HepG2 (cell line): ENCODE results near the gene ZNF23. TPM values are rescaled to one million over a fixed set of nuclear protein-coding genes. Genes with fewer than 3 reads are reported as not detected.
A peak's percentile ranks its signal among the peaks of the same experiment; 100 is the strongest.

ENCODE experiments used
- ATAC-seq: fragments of 200-7000 bp; cut with Tn5 transposase; 3 replicates; pipeline ENCODE4 v1.9.1; 2020; ENCODE audit warnings: mild to moderate bottlenecking, moderate library complexity
- BruUV-seq: library from RNA; stranded (reverse); fragments of 400-500 nt; replicated peaks from 2 replicates; lab custom pipeline; 2021; lab: Mats Ljungman, UMichigan
- CTCF ChIA-PET: fragments of 300-600 bp; formaldehyde crosslinking; extraction: SDS; loops from one replicate; lab custom pipeline; 2021; ENCODE audit warnings: low total read pairs, inconsistent platforms, low intra/inter-chr PET ratio; lab: Yijun Ruan, JAX
- POLR2A ChIA-PET: fragments of 350-600 bp; sonication (Branson Sonifier 250); formaldehyde crosslinking; loops from one replicate; lab custom pipeline; 2020; ENCODE audit warnings: antibody characterized with exemption, inconsistent platforms; lab: Yijun Ruan, JAX
- DNase-seq: peaks from one replicate; pipeline ENCODE4 v3.0.0-alpha.2; 2015; ENCODE audit warnings: low spot score
- FAIRE-seq: peaks from 3 replicates; lab custom pipeline; 2011; peaks lifted over from hg19 to GRCh38; lab: Jason Lieb, UNC
- H2AFZ ChIP-seq: one replicate; pipeline ENCODE4 v1.6.1; 2011; ENCODE audit warnings: low read length, inconsistent platforms
- H3K27ac ChIP-seq: fragments of 300-600 bp; 3 replicates; pipeline ENCODE4 v1.8.0; 2011; ENCODE audit warnings: mixed run types, mild to moderate bottlenecking, mixed read lengths, low read length, inconsistent platforms; ENCODE audit not compliant: insufficient read depth; ENCODE audit errors: extremely low read length
- H3K27me3 ChIP-seq, 2 experiments: fragments of 200-600 bp in 1 of 2; 2 replicates in 1 of 2; 3 replicates in 1 of 2; pipeline versions ENCODE4 v1.6.0 to v1.8.0; 2011; ENCODE audit warnings: low read length in 2 of 2, mild to moderate bottlenecking in 2 of 2, moderate library complexity in 2 of 2, inconsistent platforms in 1 of 2; ENCODE audit not compliant: insufficient read depth in 2 of 2, control insufficient read depth in 1 of 2
- H3K36me3 ChIP-seq, 2 experiments: fragments of 200-600 bp in 1 of 2; replicated peaks in 1 of 2; 2 replicates in 1 of 2; 3 replicates in 1 of 2; pipeline versions ENCODE4 v1.5.1 to v1.8.0; 2011; ENCODE audit warnings: low read length in 2 of 2, inconsistent platforms in 1 of 2; ENCODE audit not compliant: insufficient read depth in 2 of 2, control insufficient read depth in 1 of 2
- H3K4me1 ChIP-seq: 2 replicates; pipeline ENCODE4 v1.5.1; 2012; ENCODE audit warnings: low read length, inconsistent platforms; ENCODE audit not compliant: insufficient read depth
- H3K4me2 ChIP-seq: 2 replicates; pipeline ENCODE4 v1.6.0; 2011; ENCODE audit warnings: low read depth, low read length, inconsistent platforms
- H3K4me3 ChIP-seq, 3 experiments: fragments of 200-600 bp in 1 of 3; sonication (generic), shearing (Covaris generic) in 1 of 3; replicated peaks in 1 of 3; 2 replicates each; pipeline ENCODE4 v1.5.1; 2011 to 2016; ENCODE audit warnings: low read length in 3 of 3, inconsistent platforms in 2 of 3, low read depth in 2 of 3, mild to moderate bottlenecking in 2 of 3, control low read depth in 1 of 3, mixed read lengths in 1 of 3; ENCODE audit not compliant: insufficient read depth in 1 of 3
- H3K79me2 ChIP-seq: one replicate; pipeline ENCODE4 v1.6.1; 2011; ENCODE audit warnings: low read length, inconsistent platforms; ENCODE audit not compliant: insufficient read depth
- H3K9ac ChIP-seq: 2 replicates; pipeline ENCODE4 v1.6.0; 2011; ENCODE audit warnings: mild to moderate bottlenecking, low read depth, low read length, inconsistent platforms; ENCODE audit not compliant: insufficient read depth
- H3K9me3 ChIP-seq: 2 replicates; pipeline ENCODE4 v1.5.1; 2012; ENCODE audit warnings: mild to moderate bottlenecking, low read length
- H4K20me1 ChIP-seq: 2 replicates; pipeline ENCODE4 v1.6.0; 2011; ENCODE audit warnings: inconsistent platforms, mild to moderate bottlenecking, low read length, moderate library complexity; ENCODE audit not compliant: insufficient read depth
- DR1 ChIP-seq: sonication (generic); formaldehyde crosslinking; IDR thresholded peaks from 2 replicates; pipeline ENCODE4 v1.8.0; 2021; ENCODE audit warnings: mild to moderate bottlenecking, missing genetic modification reagents, inconsistent platforms
- GABPB1 ChIP-seq: IDR thresholded peaks from 2 replicates; pipeline ENCODE4 v1.6.1; 2016; ENCODE audit warnings: mild to moderate bottlenecking, missing genetic modification reagents, moderate library complexity, missing compliant biosample characterization
- HNRNPLL ChIP-seq: fragments of 200-400 bp; formaldehyde crosslinking; IDR thresholded peaks from 2 replicates; pipeline ENCODE4 v1.6.1; 2017; ENCODE audit warnings: mild to moderate bottlenecking, low read depth, low read length; ENCODE audit not compliant: poor library complexity, severe bottlenecking
- KLF13 ChIP-seq: sonication (generic); formaldehyde crosslinking; IDR thresholded peaks from 2 replicates; pipeline ENCODE4 v1.4.0; 2020; ENCODE audit warnings: mild to moderate bottlenecking, missing genetic modification reagents
- NFE2L2 ChIP-seq: fragments of 150-350 bp; IDR thresholded peaks from 2 replicates; pipeline ENCODE4 v1.6.1; 2014; ENCODE audit warnings: low read length
- WGBS: methylation state at CpG from one replicate; pipeline ENCODE4 v1.1.6; 2017; ENCODE audit warnings: low lambda C conversion rate; 5-methylcytosine and 5-hydroxymethylcytosine counted together
- in situ Hi-C: cut with HindIII; loops from 2 replicates; pipeline ENCODE4 v1.10.0; 2017; ENCODE audit warnings: low pct_unique_long_range_greater_than_20kb; ENCODE audit not compliant: extremely low pct_ligation_motif_present
- intact Hi-C: fragments of 100-400 bp; cut with micrococcal nuclease; formaldehyde crosslinking; loops from one replicate; pipeline ENCODE4 v1.10.0; 2022; ENCODE audit not compliant: unreplicated experiment
- polyA plus RNA-seq, 8 experiments: library from polyadenylated mRNA; depleted of rRNA in 3 of 8; stranded (reverse) in 7 of 8; unstranded in 1 of 8; fragments of >200 nt; fragmentation: Illumina TruSeq in 4 of 8; extraction: Trizol in 4 of 8; gene quantifications; 2 replicates each; pipeline versions ENCODE4 v1.2.1 to v1.2.3, GENCODE V29; 2011 to 2016; ENCODE audit warnings: low read depth in 4 of 8, missing spikeins in 1 of 8, mixed read lengths in 1 of 8; ENCODE audit not compliant: insufficient read depth in 1 of 8
- total RNA-seq, 5 experiments: library from RNA; depleted of rRNA; stranded (reverse); fragments of >200 nt; fragmentation: Illumina TruSeq; extraction: Trizol; gene quantifications; 2 replicates each; pipeline ENCODE4 v1.2.3, GENCODE V29; 2016; ENCODE audit warnings: low read depth in 1 of 5
- TF ChIP-seq, protein P1 (sequence below): sonication (generic); formaldehyde crosslinking; IDR thresholded peaks from 2 replicates; pipeline ENCODE4 v1.5.1; 2020; ENCODE audit warnings: mild to moderate bottlenecking, missing genetic modification reagents, moderate library complexity
- TF ChIP-seq, protein P2 (sequence below): sonication (generic); formaldehyde crosslinking; IDR thresholded peaks from 2 replicates; pipeline ENCODE4 v1.4.0; 2020; ENCODE audit warnings: missing genetic modification reagents
- TF ChIP-seq, protein P3 (sequence below), 2 experiments: fragments of 450-650 bp in 1 of 2; sonication (generic) in 1 of 2; formaldehyde crosslinking; IDR thresholded peaks; 2 replicates each; pipeline versions ENCODE4 v1.5.0 to v1.8.0; 2020 to 2022; ENCODE audit warnings: mild to moderate bottlenecking in 1 of 2, missing genetic modification reagents in 1 of 2
- TF ChIP-seq, protein P4 (sequence below): sonication (generic); formaldehyde crosslinking; IDR thresholded peaks from 2 replicates; pipeline ENCODE4 v1.4.0; 2020; ENCODE audit warnings: mild to moderate bottlenecking, missing genetic modification reagents
- TF ChIP-seq, protein P5 (sequence below): sonication (generic); formaldehyde crosslinking; IDR thresholded peaks from 2 replicates; pipeline ENCODE4 v1.9.0; 2022; ENCODE audit warnings: missing genetic modification reagents, mild to moderate bottlenecking, borderline replicate concordance
- TF ChIP-seq, protein P6 (sequence below): sonication (generic); formaldehyde crosslinking; IDR thresholded peaks from 2 replicates; pipeline ENCODE4 v1.5.0; 2020; ENCODE audit warnings: missing genetic modification reagents

The ZNF23 gene
- total and polyA plus RNA-seq, 2 of the 13 experiments (the other 11 are each of a cell fraction or from before 2014, with no cell fraction given) = 8.6 to 12.2 TPM

DNA sequence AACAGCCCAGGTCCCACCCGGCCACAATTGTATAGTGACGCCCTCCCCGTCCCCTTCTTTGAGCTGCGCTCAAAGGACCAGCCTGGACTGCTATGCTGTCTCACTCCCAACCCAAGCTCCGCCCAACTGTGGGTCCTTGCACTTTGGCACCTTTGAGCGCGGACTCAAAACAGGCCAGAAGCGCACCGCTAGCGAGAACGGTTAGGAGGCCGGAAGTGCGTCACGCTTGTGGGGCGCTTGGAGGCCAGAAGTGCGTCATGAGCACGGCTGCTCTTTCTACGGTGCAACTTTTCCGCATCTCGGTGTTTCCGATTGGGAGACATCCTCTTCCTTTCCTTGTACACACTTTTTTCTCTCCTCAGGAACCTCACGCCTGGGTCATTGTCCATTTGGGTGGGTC, 27.1 kb upstream of the ZNF23 start, which contains the start of gene ZNF19:
ZNF19 (minus strand) TSS at position 203 of the 400 bp plus-strand sequence. CDS start 7,210 bp downstream, outside the sequence.
- no peak for FAIRE-seq
- WGBS = 59% methylated on average over 22 of the region's 22 CpGs
- in situ Hi-C loops = loop anchor here (10.0 kb wide), 1 partner anchor 116 kb away; no protein-coding TSS in a partner anchor
- no peak within 1 kb of the TSS for H3K4me3 ChIP-seq
- H3K9ac ChIP-seq = no peak within 1 kb of the TSS
- no peaks in the 10 kb centered on the region for H3K36me3 ChIP-seq
- peaks cover 0 to 4% of the 10 kb centered on the region in 2 experiments; a peak in 2 of 5 replicates for H3K27me3 ChIP-seq
- peak; percentile 10; the same call in 1 of the 3 replicates for ATAC-seq
- POLR2A ChIA-PET = interaction anchor here (1.3 kb wide), 1 partner anchor 28 kb away, joined by 3 read pairs; no protein-coding TSS in a partner anchor
- BruUV-seq = no TSS peak
- no peaks in the 10 kb centered on the region for H3K9me3 ChIP-seq
- DNase-seq = no peak
- H3K4me1 ChIP-seq = peaks cover 6% of the 10 kb centered on the region; the same call in 1 of the 2 replicates
- intact Hi-C loops = no loop called here
- H3K4me2 ChIP-seq = no peak within 1 kb of the TSS
- no peaks in the 10 kb centered on the region for H4K20me1 ChIP-seq
- H3K79me2 ChIP-seq = no peaks in the 10 kb centered on the region
- no peak within 1 kb of the TSS for H2AFZ ChIP-seq
- CTCF ChIA-PET = no interaction called here
- no peak within 1 kb of the TSS for H3K27ac ChIP-seq
- TF ChIP-seq, protein P1, sequence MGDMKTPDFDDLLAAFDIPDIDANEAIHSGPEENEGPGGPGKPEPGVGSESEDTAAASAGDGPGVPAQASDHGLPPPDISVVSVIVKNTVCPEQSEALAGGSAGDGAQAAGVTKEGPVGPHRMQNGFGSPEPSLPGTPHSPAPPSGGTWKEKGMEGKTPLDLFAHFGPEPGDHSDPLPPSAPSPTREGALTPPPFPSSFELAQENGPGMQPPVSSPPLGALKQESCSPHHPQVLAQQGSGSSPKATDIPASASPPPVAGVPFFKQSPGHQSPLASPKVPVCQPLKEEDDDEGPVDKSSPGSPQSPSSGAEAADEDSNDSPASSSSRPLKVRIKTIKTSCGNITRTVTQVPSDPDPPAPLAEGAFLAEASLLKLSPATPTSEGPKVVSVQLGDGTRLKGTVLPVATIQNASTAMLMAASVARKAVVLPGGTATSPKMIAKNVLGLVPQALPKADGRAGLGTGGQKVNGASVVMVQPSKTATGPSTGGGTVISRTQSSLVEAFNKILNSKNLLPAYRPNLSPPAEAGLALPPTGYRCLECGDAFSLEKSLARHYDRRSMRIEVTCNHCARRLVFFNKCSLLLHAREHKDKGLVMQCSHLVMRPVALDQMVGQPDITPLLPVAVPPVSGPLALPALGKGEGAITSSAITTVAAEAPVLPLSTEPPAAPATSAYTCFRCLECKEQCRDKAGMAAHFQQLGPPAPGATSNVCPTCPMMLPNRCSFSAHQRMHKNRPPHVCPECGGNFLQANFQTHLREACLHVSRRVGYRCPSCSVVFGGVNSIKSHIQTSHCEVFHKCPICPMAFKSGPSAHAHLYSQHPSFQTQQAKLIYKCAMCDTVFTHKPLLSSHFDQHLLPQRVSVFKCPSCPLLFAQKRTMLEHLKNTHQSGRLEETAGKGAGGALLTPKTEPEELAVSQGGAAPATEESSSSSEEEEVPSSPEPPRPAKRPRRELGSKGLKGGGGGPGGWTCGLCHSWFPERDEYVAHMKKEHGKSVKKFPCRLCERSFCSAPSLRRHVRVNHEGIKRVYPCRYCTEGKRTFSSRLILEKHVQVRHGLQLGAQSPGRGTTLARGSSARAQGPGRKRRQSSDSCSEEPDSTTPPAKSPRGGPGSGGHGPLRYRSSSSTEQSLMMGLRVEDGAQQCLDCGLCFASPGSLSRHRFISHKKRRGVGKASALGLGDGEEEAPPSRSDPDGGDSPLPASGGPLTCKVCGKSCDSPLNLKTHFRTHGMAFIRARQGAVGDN = peak; percentile 25; the same call in 1 of the 2 replicates
- TF ChIP-seq, protein P2, sequence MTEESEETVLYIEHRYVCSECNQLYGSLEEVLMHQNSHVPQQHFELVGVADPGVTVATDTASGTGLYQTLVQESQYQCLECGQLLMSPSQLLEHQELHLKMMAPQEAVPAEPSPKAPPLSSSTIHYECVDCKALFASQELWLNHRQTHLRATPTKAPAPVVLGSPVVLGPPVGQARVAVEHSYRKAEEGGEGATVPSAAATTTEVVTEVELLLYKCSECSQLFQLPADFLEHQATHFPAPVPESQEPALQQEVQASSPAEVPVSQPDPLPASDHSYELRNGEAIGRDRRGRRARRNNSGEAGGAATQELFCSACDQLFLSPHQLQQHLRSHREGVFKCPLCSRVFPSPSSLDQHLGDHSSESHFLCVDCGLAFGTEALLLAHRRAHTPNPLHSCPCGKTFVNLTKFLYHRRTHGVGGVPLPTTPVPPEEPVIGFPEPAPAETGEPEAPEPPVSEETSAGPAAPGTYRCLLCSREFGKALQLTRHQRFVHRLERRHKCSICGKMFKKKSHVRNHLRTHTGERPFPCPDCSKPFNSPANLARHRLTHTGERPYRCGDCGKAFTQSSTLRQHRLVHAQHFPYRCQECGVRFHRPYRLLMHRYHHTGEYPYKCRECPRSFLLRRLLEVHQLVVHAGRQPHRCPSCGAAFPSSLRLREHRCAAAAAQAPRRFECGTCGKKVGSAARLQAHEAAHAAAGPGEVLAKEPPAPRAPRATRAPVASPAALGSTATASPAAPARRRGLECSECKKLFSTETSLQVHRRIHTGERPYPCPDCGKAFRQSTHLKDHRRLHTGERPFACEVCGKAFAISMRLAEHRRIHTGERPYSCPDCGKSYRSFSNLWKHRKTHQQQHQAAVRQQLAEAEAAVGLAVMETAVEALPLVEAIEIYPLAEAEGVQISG (CRISPR knock-in tag) = peak; percentile 59; the same call in 1 of the 2 replicates
- TF ChIP-seq GABPB1 (CRISPR knock-in tag) = peak; percentile 63
- TF ChIP-seq KLF13 (CRISPR knock-in tag) = no peak
- TF ChIP-seq, protein P3, sequence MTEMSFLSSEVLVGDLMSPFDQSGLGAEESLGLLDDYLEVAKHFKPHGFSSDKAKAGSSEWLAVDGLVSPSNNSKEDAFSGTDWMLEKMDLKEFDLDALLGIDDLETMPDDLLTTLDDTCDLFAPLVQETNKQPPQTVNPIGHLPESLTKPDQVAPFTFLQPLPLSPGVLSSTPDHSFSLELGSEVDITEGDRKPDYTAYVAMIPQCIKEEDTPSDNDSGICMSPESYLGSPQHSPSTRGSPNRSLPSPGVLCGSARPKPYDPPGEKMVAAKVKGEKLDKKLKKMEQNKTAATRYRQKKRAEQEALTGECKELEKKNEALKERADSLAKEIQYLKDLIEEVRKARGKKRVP (CRISPR knock-in tag; IDR thresholded peaks at IDR 0.05) = no peak
- TF ChIP-seq, protein P4, sequence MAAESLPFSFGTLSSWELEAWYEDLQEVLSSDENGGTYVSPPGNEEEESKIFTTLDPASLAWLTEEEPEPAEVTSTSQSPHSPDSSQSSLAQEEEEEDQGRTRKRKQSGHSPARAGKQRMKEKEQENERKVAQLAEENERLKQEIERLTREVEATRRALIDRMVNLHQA (CRISPR knock-in tag) = no peak
- no peak for TF ChIP-seq DR1 (CRISPR knock-in tag)
- TF ChIP-seq, protein P5, sequence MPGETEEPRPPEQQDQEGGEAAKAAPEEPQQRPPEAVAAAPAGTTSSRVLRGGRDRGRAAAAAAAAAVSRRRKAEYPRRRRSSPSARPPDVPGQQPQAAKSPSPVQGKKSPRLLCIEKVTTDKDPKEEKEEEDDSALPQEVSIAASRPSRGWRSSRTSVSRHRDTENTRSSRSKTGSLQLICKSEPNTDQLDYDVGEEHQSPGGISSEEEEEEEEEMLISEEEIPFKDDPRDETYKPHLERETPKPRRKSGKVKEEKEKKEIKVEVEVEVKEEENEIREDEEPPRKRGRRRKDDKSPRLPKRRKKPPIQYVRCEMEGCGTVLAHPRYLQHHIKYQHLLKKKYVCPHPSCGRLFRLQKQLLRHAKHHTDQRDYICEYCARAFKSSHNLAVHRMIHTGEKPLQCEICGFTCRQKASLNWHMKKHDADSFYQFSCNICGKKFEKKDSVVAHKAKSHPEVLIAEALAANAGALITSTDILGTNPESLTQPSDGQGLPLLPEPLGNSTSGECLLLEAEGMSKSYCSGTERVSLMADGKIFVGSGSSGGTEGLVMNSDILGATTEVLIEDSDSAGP (CRISPR knock-in tag) = 0 out of 2 replicates have a peak, but pooled peaks have one; percentile 16
- peak; percentile 16 for TF ChIP-seq HNRNPLL
- TF ChIP-seq, protein P6, sequence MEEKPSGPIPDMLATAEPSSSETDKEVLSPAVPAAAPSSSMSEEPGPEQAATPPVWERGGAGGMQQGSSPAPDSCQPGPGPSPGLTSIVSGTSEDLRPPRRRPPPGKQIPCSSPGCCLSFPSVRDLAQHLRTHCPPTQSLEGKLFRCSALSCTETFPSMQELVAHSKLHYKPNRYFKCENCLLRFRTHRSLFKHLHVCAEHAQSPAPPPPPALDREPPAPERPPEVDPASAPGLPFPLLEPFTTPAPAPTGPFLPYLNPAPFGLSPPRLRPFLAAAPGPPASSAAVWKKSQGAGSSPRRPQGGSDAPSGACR (CRISPR knock-in tag) = no peak
- no peak for TF ChIP-seq NFE2L2
